B cell (primary cell): ENCODE data around the gene RAMP2. TPM values are rescaled to one million over a fixed set of nuclear protein-coding genes. Genes with fewer than 3 reads are reported as not detected.

Experiments used
- ATAC-seq: fragments of 200-7000 bp; cut with Tn5 transposase; one replicate; pipeline ENCODE4 v1.10.0; 2021; ENCODE audit warnings: low read depth, mild to moderate bottlenecking, moderate number of reproducible peaks, moderate library complexity
- CTCF ChIA-PET: fragments of 350-600 bp; sonication (Branson Sonifier 250); formaldehyde crosslinking; loops from one replicate; lab custom pipeline; 2021; ENCODE audit warnings: antibody characterized with exemption, inconsistent platforms; lab: Charles Lee
- POLR2A ChIA-PET: fragments of 350-600 bp; sonication (Branson Sonifier 250); formaldehyde crosslinking; loops from one replicate; lab custom pipeline; 2021; ENCODE audit warnings: antibody characterized with exemption; lab: Charles Lee
- DNase-seq: peaks from one replicate; pipeline ENCODE4 v3.0.0; 2013
- H2AFZ ChIP-seq: 2 replicates; pipeline ENCODE4 v1.6.1; 2012; ENCODE audit warnings: mild to moderate bottlenecking, low read depth, low read length; ENCODE audit not compliant: insufficient read depth, poor library complexity, severe bottlenecking
- H3K27ac ChIP-seq, 2 donors: 1 replicate in 1 of 2; 2 replicates in 1 of 2; pipeline ENCODE4 v1.5.1; 2012 to 2013; ENCODE audit warnings: low read length in 2 of 2, mild to moderate bottlenecking in 2 of 2, moderate library complexity in 1 of 2
- H3K27me3 ChIP-seq, 4 experiments: fragments of 200-600 bp in 1 of 4; sonication (generic) in 1 of 4; replicated peaks in 1 of 4; 1 replicate in 2 of 4; 2 replicates in 2 of 4; pipeline versions ENCODE4 v1.6.1 to v1.7.0; 2013 to 2016; ENCODE audit warnings: low read length in 3 of 4, mild to moderate bottlenecking in 2 of 4, mixed read lengths in 1 of 4, moderate library complexity in 1 of 4; ENCODE audit not compliant: insufficient read depth in 4 of 4, control insufficient read depth in 3 of 4; ENCODE audit errors: control extremely low read depth in 1 of 4
- H3K36me3 ChIP-seq, 2 experiments: replicated peaks in 1 of 2; 1 replicate in 1 of 2; 2 replicates in 1 of 2; pipeline versions ENCODE4 v1.6.1 to v1.7.1; 2013; ENCODE audit warnings: low read length in 1 of 2; ENCODE audit not compliant: insufficient read depth in 2 of 2, control insufficient read depth in 1 of 2; ENCODE audit errors: control extremely low read depth in 1 of 2, extremely low read depth in 1 of 2
- H3K4me1 ChIP-seq, 2 donors: fragments of 200-600 bp in 1 of 2; sonication (generic) in 1 of 2; 1 replicate in 1 of 2; 2 replicates in 1 of 2; pipeline versions ENCODE4 v1.5.1 to v1.6.1; 2013 to 2017; ENCODE audit warnings: low read length in 2 of 2; ENCODE audit not compliant: control insufficient read depth in 2 of 2, insufficient read depth in 2 of 2
- H3K4me2 ChIP-seq: replicated peaks from 2 replicates; pipeline ENCODE3; 2012; ENCODE audit warnings: mild to moderate bottlenecking, low read depth, low read length; ENCODE audit not compliant: poor library complexity, severe bottlenecking
- H3K4me3 ChIP-seq, 5 experiments: fragments of 200-600 bp in 1 of 5; sonication (generic) in 1 of 5; 1 replicate in 3 of 5; 2 replicates in 2 of 5; pipeline versions ENCODE4 v1.5.1 to v1.7.0; 2011 to 2016; ENCODE audit warnings: low read length in 4 of 5, mild to moderate bottlenecking in 4 of 5, low read depth in 2 of 5, control low read depth in 1 of 5, moderate library complexity in 1 of 5; ENCODE audit not compliant: insufficient read depth in 1 of 5; ENCODE audit errors: control extremely low read depth in 1 of 5, extremely low read depth in 1 of 5
- H3K79me2 ChIP-seq: fragments of 200-600 bp; sonication (generic); one replicate; pipeline ENCODE4 v1.6.0; 2016; ENCODE audit warnings: low read length; ENCODE audit not compliant: control insufficient read depth, insufficient read depth
- H3K9ac ChIP-seq: fragments of 200-600 bp; sonication (generic); 2 replicates; pipeline ENCODE4 v1.6.1; 2017; ENCODE audit warnings: mild to moderate bottlenecking, low read length, moderate library complexity
- H3K9me3 ChIP-seq, 3 donors: one replicate each; pipeline versions ENCODE4 v1.6.1 to v1.7.1; 2013; ENCODE audit warnings: low read length in 2 of 3; ENCODE audit not compliant: control insufficient read depth in 2 of 3, insufficient read depth in 1 of 3; ENCODE audit errors: control extremely low read depth in 1 of 3
- H4K20me1 ChIP-seq: 2 replicates; pipeline ENCODE4 v1.6.0; 2012; ENCODE audit warnings: mild to moderate bottlenecking, low read length; ENCODE audit not compliant: insufficient read depth, control insufficient read depth, poor library complexity, severe bottlenecking
- H3K27ac Mint-ChIP-seq: one replicate; pipeline ENCODE4 v1.8.0; 2021; ENCODE audit warnings: mixed read lengths
- H3K27me3 Mint-ChIP-seq: one replicate; pipeline ENCODE4 v1.8.0; 2021; ENCODE audit warnings: mixed read lengths
- H3K4me1 Mint-ChIP-seq: one replicate; pipeline ENCODE4 v1.8.0; 2021; ENCODE audit warnings: mixed read lengths
- H3K4me3 Mint-ChIP-seq: one replicate; pipeline ENCODE4 v1.8.0; 2021; ENCODE audit warnings: mixed read lengths
- H3K9me3 Mint-ChIP-seq: one replicate; pipeline ENCODE4 v1.8.0; 2022; ENCODE audit warnings: mixed read lengths; ENCODE audit not compliant: insufficient read depth
- EZH2 ChIP-seq: IDR thresholded peaks from 2 replicates; pipeline ENCODE4 v1.6.1; 2012; ENCODE audit warnings: borderline replicate concordance, low read depth, mild to moderate bottlenecking, moderate library complexity, low read length; ENCODE audit not compliant: insufficient read depth, poor library complexity, severe bottlenecking
- WGBS: methylation state at CpG from one replicate; pipeline ENCODE4 v1.1.5; 2013; ENCODE audit warnings: missing lambda C conversion rate; ENCODE audit not compliant: insufficient coverage; 5-methylcytosine and 5-hydroxymethylcytosine counted together
- intact Hi-C: fragments of 100-400 bp; cut with micrococcal nuclease; formaldehyde crosslinking; loops from one replicate; pipeline ENCODE4 v1.10.0; 2022
- polyA plus RNA-seq: library from polyadenylated mRNA; depleted of rRNA; stranded (reverse); fragments of >200 nt; gene quantifications from 2 replicates; pipeline ENCODE4 v1.2.3, GENCODE V29; 2012
- total RNA-seq, 2 donors: library from RNA; stranded (reverse); fragments of 120-200 nt in 1 of 2; gene quantifications; 1 replicate in 1 of 2; 2 replicates in 1 of 2; pipeline versions ENCODE4 v1.2.3 to v1.2.4, GENCODE V29; 2013 to 2022
- TF ChIP-seq, protein P1 (sequence below): fragments of 200-600 bp; IDR thresholded peaks from one replicate; pipeline ENCODE4 v1.8.0; 2022; ENCODE audit warnings: antibody characterized with exemption, mild to moderate bottlenecking

The RAMP2 gene
- total and polyA plus RNA-seq, 2 donors (not counting 1 experiment from before 2014, with no cell fraction given), result not detected

DNA sequence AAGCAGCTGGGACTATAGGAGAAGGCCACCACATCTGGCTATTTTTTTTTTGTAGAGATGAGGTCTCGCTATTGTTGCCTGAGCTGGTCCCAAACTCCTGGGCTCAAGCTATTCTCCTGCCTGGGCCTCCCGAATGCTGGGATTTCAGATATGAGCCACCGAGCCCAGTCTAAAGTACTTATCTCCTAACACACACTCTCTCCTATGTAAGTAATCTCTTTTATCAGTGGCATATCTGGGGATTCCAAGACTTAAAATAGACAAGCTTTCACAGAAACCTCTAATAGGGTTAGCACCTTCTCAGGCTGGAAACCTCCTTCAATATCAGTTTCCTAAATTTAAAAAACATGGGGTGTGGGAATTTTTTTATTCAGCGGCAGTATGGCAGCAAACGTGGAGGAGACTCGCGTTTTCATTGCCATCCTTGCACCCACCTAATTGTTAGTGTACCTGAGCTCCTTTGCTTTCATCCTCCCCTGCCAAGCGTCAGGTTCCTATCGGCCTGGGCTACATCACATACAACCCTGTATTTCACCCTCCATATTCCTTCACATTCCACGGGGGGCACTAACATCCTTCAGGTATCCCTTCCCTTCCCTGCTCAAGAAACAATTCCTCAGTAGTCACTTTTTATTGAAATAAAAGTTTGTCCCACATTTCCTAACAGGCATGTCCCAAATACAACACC, 17.3 kb upstream of the RAMP2 start:
- no peaks in the 10 kb centered on the region for H3K9me3 Mint-ChIP-seq
- peak overlapping the region; percentile 92 for H2AFZ ChIP-seq
- peak overlapping the region; percentile 77 for H3K9ac ChIP-seq
- peak overlapping the region; percentile 99 for H3K27ac Mint-ChIP-seq
- no peak for TF ChIP-seq EZH2
- TF ChIP-seq, protein P1, sequence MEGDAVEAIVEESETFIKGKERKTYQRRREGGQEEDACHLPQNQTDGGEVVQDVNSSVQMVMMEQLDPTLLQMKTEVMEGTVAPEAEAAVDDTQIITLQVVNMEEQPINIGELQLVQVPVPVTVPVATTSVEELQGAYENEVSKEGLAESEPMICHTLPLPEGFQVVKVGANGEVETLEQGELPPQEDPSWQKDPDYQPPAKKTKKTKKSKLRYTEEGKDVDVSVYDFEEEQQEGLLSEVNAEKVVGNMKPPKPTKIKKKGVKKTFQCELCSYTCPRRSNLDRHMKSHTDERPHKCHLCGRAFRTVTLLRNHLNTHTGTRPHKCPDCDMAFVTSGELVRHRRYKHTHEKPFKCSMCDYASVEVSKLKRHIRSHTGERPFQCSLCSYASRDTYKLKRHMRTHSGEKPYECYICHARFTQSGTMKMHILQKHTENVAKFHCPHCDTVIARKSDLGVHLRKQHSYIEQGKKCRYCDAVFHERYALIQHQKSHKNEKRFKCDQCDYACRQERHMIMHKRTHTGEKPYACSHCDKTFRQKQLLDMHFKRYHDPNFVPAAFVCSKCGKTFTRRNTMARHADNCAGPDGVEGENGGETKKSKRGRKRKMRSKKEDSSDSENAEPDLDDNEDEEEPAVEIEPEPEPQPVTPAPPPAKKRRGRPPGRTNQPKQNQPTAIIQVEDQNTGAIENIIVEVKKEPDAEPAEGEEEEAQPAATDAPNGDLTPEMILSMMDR, result no peak
- H3K4me2 ChIP-seq, result peak overlapping the region; percentile 84
- H3K4me1 ChIP-seq, result peaks cover 25 to 27% of the 10 kb centered on the region in 2 donors
- H3K36me3 ChIP-seq, result peaks cover 1 to 6% of the 10 kb centered on the region in 2 experiments
- POLR2A ChIA-PET, result interaction anchor here (0.6 to 0.7 kb wide), 2 partner anchors 19 to 241 kb away, joined by 3 to 6 read pairs; no protein-coding TSS in a partner anchor
- peaks cover 64% of the 10 kb centered on the region for H3K79me2 ChIP-seq
- H3K4me3 Mint-ChIP-seq, result peak overlapping the region; percentile 99
- H3K27ac ChIP-seq, result peak overlapping the region; percentile 67 to 92
- H3K27me3 Mint-ChIP-seq, result peaks cover 10% of the 10 kb centered on the region
- ATAC-seq, result no peak
- 59% methylated on average over 4 of the region's 10 CpGs for WGBS
- H3K4me3 ChIP-seq, result peak overlapping the region; percentile 56 to 76 (median 70)
- peaks cover 0 to 10% (median 0%) of the 10 kb centered on the region in 4 experiments for H3K27me3 ChIP-seq
- H4K20me1 ChIP-seq, result peaks cover 21% of the 10 kb centered on the region
- peaks cover 29% of the 10 kb centered on the region for H3K4me1 Mint-ChIP-seq
- no peak for DNase-seq
- CTCF ChIA-PET, result interaction anchor here (0.6 to 2.5 kb wide), 4 partner anchors 17 to 241 kb away, joined by 4 to 8 read pairs (median 6); partner anchors contain the start of gene RAMP2
- no peaks in the 10 kb centered on the region for H3K9me3 ChIP-seq
- intact Hi-C loops, result loop anchor here (1.0 to 10.0 kb wide), 2 partner anchors 22 to 741 kb away; partner anchors contain the start of gene DHX8
